Osteoblast (primary cell): ENCODE data around the gene PCCA. TPM values are rescaled to one million over a fixed set of nuclear protein-coding genes. Genes with fewer than 3 reads are reported as not detected.

Source experiments
- DNase-seq: peaks from one replicate; pipeline ENCODE4 v3.0.0; 2011; ENCODE audit warnings: low spot score, mixed read lengths; ENCODE audit not compliant: insufficient read length; ENCODE audit errors: missing footprints
- H2AFZ ChIP-seq: 2 replicates; pipeline ENCODE4 v1.6.0; 2011; ENCODE audit warnings: mild to moderate bottlenecking, low read length
- H3K27ac ChIP-seq: 2 replicates; pipeline ENCODE4 v1.5.1; 2011; ENCODE audit warnings: mild to moderate bottlenecking, low read depth, low read length, moderate library complexity
- H3K27me3 ChIP-seq: 2 replicates; pipeline ENCODE4 v1.6.0; 2012; ENCODE audit warnings: mild to moderate bottlenecking, control low read depth, inconsistent platforms, low read length, moderate library complexity; ENCODE audit not compliant: insufficient read depth
- H3K36me3 ChIP-seq: 2 replicates; pipeline ENCODE4 v1.5.1; 2011; ENCODE audit warnings: mild to moderate bottlenecking, low read length, control low read depth, moderate library complexity; ENCODE audit not compliant: insufficient read depth
- H3K4me1 ChIP-seq: 2 replicates; pipeline ENCODE4 v1.5.1; 2011; ENCODE audit warnings: mild to moderate bottlenecking, low read length, control low read depth, moderate library complexity; ENCODE audit not compliant: insufficient read depth
- H3K4me2 ChIP-seq: 2 replicates; pipeline ENCODE4 v1.6.0; 2011; ENCODE audit warnings: mild to moderate bottlenecking, low read length; ENCODE audit not compliant: insufficient read depth
- H3K4me3 ChIP-seq: fragments of 200-600 bp; sonication (generic); 3 replicates; pipeline ENCODE4 v1.5.1; 2012; ENCODE audit warnings: mild to moderate bottlenecking, low read length, inconsistent platforms; ENCODE audit not compliant: insufficient read depth
- H3K79me2 ChIP-seq: 2 replicates; pipeline ENCODE4 v1.6.0; 2012; ENCODE audit warnings: mild to moderate bottlenecking, low read length, control low read depth, inconsistent platforms; ENCODE audit not compliant: insufficient read depth
- H3K9me3 ChIP-seq: 2 replicates; pipeline ENCODE4 v1.5.1; 2011; ENCODE audit warnings: low read depth, low read length, control low read depth
- H4K20me1 ChIP-seq: 2 replicates; pipeline ENCODE4 v1.6.0; 2012; ENCODE audit warnings: mild to moderate bottlenecking, low read length, control low read depth; ENCODE audit not compliant: insufficient read depth
- total RNA-seq: library from RNA; depleted of rRNA; stranded (reverse); fragments of >200 nt; gene quantifications from 2 replicates; pipeline ENCODE4 v1.2.3, GENCODE V29; 2012
- TF ChIP-seq, protein P1 (sequence below): IDR thresholded peaks from 2 replicates; pipeline ENCODE4 v1.5.1; 2011; ENCODE audit warnings: mild to moderate bottlenecking, low read depth, low read length, moderate library complexity; ENCODE audit errors: extremely low read depth

The PCCA gene
- total RNA-seq, 1 donor = 40.5 TPM

- no peaks in the 10 kb centered on the region for H3K79me2 ChIP-seq
- no peak overlapping the region for H3K27ac ChIP-seq
- no peak overlapping the region for H3K4me2 ChIP-seq
- TF ChIP-seq, protein P1, sequence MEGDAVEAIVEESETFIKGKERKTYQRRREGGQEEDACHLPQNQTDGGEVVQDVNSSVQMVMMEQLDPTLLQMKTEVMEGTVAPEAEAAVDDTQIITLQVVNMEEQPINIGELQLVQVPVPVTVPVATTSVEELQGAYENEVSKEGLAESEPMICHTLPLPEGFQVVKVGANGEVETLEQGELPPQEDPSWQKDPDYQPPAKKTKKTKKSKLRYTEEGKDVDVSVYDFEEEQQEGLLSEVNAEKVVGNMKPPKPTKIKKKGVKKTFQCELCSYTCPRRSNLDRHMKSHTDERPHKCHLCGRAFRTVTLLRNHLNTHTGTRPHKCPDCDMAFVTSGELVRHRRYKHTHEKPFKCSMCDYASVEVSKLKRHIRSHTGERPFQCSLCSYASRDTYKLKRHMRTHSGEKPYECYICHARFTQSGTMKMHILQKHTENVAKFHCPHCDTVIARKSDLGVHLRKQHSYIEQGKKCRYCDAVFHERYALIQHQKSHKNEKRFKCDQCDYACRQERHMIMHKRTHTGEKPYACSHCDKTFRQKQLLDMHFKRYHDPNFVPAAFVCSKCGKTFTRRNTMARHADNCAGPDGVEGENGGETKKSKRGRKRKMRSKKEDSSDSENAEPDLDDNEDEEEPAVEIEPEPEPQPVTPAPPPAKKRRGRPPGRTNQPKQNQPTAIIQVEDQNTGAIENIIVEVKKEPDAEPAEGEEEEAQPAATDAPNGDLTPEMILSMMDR = no peak
- no peaks in the 10 kb centered on the region for H3K9me3 ChIP-seq
- H3K27me3 ChIP-seq = no peaks in the 10 kb centered on the region
- H3K36me3 ChIP-seq = peaks cover 4% of the 10 kb centered on the region
- no peaks in the 10 kb centered on the region for H4K20me1 ChIP-seq
- no peak for DNase-seq
- no peaks in the 10 kb centered on the region for H3K4me1 ChIP-seq
- H3K4me3 ChIP-seq = no peak overlapping the region
- H2AFZ ChIP-seq = no peak overlapping the region
These were observed 235.0 kb downstream of the PCCA start for GRCh38 chr13:100323937-100324336.

- Histone ChIP-seq H3K4me3 (no peak overlapping the region), H3K27me3 (no peaks in the 10 kb centered on the region), H3K27ac (no peak overlapping the region), H4K20me1 (no peaks in the 10 kb centered on the region), H3K4me2 (no peak overlapping the region), H2AFZ (no peak overlapping the region), H3K9me3 (no peaks in the 10 kb centered on the region), H3K79me2 (no peaks in the 10 kb centered on the region), H3K4me1 (no peaks in the 10 kb centered on the region), H3K36me3 (no peaks in the 10 kb centered on the region)
- no peak for DNase-seq
- TF ChIP-seq, protein P1 = no peak
These were observed 241.8 kb downstream of the PCCA start for GRCh38 chr13:100330662-100331061.

GRCh38 chr13:100333141-100333540, 244.2 kb downstream of the PCCA start:
- Histone ChIP-seq H3K79me2 (no peaks in the 10 kb centered on the region), H3K36me3 (no peaks in the 10 kb centered on the region), H4K20me1 (no peaks in the 10 kb centered on the region), H3K4me2 (no peak overlapping the region), H2AFZ (no peak overlapping the region), H3K4me1 (peaks cover 3% of the 10 kb centered on the region), H3K27me3 (no peaks in the 10 kb centered on the region), H3K9me3 (no peaks in the 10 kb centered on the region), H3K4me3 (no peak overlapping the region), H3K27ac (no peak overlapping the region)
- TF ChIP-seq, protein P1 = no peak
- DNase-seq = no peak

DNA sequence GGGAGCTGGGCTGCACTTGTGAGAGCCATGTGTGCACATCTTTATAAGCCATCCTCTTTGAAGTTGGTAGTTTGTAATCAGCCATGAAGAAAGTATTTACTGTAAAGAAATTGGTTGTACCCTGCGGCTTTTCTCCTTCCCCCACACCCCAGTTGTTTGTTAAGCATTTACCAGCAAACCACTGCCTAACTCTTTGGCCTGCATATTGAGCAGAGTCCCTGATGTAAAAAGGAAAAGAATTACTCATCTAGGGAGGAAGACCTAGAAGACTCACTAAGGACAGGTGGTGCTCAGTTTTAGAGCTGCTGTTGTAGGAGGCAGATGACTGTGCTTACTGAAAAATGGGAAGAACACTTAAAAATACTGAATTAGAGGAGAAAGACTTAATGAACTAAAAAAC, 245.3 kb downstream of the PCCA start:
- no peaks in the 10 kb centered on the region for H4K20me1 ChIP-seq
- H3K4me1 ChIP-seq = peaks cover 4% of the 10 kb centered on the region
- no peak overlapping the region for H3K4me2 ChIP-seq
- TF ChIP-seq, protein P1 = no peak
- H2AFZ ChIP-seq = no peak overlapping the region
- no peaks in the 10 kb centered on the region for H3K79me2 ChIP-seq
- no peak overlapping the region for H3K27ac ChIP-seq
- H3K36me3 ChIP-seq = no peaks in the 10 kb centered on the region
- no peaks in the 10 kb centered on the region for H3K27me3 ChIP-seq
- H3K4me3 ChIP-seq = no peak overlapping the region
- DNase-seq = no peak
- no peaks in the 10 kb centered on the region for H3K9me3 ChIP-seq
